NCI-H226 (cell line): ENCODE measurements around the gene KCNAB1.

Experiments
- DNase-seq: peaks from one replicate; pipeline ENCODE4 v3.0.0-alpha.2; 2015

The KCNAB1 gene

DNA sequence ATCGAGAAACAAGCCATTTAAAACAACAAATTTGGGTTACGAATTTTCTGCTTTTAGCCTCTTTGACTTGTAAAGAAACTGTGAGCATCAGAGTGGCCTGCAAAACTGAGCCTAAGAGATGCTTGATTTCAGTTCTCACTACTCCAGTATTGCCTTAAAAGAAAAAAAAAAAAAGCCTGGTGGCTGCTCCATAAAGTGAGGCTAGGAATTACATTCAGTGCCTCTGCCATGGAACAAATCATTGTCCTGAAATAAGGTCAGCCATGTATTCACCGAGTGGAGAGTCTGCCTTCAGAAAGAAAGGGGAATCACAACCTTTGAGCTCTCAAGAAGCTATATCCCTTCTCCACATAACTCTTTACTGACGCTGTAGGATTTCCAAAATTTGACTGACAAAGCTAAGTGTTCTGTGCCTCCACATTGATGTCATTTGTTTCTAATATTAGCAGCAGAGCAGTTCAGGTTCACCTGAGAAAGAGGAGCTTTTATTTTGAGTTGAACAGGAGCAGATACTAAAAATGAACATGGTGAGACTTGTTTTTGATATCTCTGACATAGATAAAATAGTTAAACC is 297.3 kb downstream of the KCNAB1 start:
- DNase-seq: no peak

DNA sequence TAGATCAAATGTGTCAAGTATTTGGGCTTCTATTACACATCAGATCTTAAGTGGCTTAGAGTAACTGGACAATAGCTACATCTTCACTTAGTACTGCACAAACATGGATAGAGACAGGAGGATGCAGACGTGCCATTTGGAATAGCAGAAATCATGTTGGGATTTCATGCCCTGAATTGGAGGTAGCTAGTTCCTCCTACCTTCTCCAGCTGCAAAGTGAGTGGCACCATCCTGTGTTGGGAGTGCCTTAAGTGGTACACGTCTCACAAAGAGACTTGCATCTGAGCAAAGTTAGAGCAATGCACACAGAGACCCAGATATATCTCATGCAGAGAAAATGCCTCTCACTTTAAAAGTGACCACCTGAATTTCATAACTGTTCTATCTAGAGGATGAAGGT is 298.1 kb downstream of the KCNAB1 start:
- DNase-seq: no peak

DNA sequence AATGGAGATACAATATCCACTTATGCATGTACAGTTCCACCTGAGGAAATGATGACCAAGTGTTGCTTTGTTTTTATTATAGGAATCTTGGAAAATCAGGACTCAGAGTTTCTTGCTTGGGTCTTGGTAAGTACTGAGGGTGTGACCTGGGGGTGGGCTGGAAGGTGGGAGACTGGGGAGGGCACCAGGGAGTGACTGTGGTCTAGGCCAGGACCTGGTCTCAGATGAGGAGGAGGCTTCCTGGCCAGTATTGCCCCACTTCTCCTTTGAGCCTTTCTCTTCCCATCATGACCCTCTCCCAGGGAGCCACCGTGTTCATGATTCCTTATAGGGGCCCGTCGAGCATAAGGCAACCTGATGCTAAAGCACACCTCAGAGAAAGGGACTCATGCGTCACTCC is 301.2 kb downstream of the KCNAB1 start:
- no peak for DNase-seq

DNA sequence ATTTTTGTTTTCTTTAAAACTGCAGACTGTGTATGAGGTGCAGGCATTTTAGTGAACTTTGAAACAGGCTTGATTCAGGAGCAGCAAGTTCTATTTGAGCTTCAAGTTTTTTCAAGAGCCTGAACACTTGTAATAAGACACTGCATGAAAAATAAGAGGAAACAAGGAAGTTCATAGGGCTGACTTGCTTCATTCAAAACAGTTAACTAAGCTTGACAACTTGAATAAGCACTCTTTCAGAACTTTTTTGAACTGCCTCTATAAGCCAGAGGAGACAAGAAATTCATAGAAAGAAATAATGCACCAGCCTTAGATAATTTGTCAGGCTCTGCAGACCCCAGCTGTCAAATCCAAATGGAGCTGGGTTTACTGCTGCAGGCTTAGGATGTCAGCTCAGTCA is 304.4 kb downstream of the KCNAB1 start:
- no peak for DNase-seq

DNA sequence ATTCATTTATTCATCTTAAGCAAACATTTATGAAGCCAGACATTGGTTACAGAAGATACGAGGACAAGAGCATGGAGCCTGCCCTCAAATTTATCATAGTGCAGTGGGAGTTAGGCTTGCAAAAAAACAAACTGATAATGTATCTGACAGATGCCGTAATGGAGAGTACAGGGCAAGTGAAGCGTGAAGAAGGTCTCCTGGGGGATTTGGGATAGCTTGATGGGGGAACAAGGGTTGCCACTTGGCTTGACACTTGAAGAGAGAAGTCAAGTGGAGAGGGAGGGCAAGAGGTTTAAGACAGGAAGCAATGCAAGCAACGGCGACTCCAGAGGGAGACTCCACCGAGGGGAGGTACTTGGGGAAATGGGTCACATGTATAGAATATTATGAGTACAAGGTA is 305.3 kb downstream of the KCNAB1 start:
- no peak for DNase-seq

DNA sequence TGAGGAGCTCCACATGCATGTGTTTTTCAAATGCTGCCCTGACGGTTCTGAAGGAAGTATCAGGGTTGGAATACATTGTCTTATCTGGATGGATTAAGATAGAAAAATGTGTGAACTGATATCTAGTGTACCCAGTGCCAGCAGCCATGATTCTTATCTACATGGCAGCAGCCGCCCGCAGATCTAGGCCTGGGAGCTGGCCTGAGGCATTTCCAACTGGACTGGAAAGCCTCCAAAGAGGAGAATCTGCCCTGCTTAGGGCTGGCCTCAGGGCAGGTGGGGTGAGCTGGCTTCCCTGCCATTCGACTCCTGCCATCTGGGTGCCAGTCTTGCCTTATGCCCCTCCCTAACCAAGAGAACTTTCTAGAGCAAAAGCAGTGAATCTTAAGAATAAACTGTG is 308.7 kb downstream of the KCNAB1 start:
- DNase-seq: peak; percentile 54

DNA sequence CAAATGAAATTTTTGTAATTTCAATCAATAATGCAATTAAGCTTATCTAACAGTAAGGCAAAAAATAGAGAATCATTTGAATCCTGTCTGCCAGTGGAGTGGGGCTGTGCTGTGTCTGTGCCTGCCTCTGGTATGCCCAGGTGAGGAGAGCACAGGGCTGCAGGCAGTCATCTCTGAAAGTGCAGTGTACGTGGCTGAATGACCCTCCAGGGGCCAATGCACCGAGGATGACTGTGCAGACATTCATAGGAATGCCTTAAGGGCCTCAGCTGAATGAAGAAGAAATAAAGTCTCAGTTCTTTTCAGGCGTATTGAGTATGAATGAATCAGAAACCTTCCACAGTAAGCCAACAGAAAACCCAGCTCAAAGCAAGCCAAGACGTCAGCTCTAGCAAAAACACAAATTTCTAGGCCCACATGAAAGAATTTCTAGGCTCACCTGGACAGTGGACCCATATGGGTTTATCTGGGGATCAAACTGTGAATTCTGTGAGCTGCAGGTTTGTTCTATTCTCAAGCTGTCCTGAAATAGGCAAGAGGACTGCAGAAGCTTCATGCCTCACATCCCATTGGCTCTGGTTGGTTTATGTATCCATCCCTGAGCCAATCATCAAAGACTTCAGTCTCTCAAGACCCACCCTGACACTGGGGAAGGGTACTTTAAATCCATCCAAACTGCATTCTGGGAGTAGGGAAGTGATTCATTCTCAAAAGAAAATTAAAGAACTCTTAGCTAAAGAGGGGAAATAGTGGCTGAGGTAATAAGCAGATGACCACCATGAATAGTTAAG is 311.2 kb downstream of the KCNAB1 start:
- no peak for DNase-seq

DNA sequence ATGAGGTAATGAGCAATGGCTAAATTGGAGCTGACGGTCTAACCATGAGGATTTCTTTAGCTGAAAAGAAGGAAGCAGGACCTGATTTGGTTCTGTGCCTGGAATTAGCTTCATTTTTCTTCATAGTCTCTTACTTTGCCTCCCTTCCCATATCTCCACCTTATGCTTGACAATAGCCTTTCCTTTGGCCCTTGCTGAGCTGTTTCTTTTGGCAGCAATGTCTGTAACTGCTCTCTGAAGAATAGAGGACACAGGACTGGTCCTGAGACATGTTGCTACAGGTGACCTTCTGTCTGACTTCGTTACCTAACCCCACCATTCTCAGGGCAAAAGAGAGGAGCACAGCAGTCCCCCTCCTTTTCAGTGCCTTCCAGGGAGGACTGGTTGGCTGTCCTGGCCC is 312.2 kb downstream of the KCNAB1 start:
- DNase-seq: no peak

DNA sequence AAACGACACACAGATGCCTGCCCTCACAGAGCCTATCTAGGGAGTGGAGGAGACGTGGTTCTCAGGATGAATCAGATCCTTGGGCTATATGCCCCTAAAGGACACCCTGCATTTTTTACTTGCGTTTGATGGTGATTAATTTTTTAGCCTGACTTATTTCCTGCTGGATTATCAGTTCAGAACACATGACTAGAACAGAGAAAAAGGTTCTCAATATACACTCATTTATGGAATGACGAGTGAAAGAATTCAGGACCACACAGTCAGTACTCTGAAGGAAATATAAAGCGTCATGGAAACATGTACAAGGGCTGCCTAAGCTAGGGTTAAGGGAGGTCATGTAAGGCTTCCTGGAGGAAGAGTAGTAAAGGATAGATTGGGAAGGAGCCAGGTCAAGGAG is 312.8 kb downstream of the KCNAB1 start:
- peak; percentile 79 for DNase-seq

DNA sequence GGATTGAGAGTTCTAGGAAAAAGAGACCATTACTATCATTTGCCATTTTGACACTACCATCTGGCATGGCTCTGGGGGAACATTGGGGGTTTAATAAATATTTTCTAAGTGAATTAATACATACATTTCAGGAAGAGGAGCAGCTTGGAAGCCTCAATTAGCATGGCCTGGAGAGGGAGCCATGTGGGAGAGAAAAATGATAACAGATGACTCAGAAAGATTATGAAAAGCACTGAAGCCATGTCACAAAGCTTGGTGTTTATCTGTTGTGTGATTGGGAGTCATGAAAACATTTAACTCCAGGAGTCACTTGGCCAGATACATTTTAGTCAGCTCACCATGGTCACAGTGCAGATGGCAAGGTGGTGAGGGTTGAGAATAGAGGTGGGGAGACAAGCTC is 313.5 kb downstream of the KCNAB1 start:
- peak; percentile 29 for DNase-seq

DNA sequence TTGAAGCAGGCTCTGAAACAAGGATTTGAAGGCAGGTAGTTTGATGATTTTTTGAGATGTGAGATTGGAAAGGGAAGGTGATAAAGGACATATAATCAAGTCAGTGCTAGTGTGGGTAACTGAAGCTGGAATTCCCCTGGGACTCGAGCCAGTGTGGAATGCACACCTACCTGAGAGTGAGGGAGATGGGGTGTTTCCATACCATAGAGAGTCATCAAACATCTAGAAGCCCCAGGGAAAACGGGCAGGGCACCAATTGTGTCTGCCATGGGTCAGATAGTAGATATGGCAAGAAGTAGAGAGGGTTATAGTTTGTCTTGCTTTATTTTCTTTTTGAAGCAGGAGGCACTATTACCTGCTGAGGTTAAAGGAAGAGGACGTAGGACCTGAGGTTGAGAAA is 314.5 kb downstream of the KCNAB1 start:
- peak; percentile 48 for DNase-seq

DNA sequence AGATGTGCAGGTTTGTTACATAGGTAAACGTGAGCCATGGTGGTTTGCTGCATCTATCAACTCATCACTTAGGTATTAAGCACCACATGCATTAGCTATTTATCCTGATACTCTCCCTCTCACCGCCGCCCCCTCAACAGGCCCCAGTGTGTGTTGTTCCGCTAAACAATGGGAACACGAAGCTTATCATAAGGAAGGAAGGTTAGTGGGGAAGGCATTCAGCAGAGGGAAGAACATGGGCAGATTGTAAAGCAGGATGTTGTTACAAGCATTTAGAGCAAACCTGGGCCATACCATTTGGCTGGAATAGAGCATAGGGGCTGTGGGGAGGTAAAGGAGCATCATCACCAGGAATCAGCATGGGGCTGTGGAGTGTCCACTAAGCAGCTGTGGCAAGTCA is 322.7 kb downstream of the KCNAB1 start:
- DNase-seq: no peak

DNA sequence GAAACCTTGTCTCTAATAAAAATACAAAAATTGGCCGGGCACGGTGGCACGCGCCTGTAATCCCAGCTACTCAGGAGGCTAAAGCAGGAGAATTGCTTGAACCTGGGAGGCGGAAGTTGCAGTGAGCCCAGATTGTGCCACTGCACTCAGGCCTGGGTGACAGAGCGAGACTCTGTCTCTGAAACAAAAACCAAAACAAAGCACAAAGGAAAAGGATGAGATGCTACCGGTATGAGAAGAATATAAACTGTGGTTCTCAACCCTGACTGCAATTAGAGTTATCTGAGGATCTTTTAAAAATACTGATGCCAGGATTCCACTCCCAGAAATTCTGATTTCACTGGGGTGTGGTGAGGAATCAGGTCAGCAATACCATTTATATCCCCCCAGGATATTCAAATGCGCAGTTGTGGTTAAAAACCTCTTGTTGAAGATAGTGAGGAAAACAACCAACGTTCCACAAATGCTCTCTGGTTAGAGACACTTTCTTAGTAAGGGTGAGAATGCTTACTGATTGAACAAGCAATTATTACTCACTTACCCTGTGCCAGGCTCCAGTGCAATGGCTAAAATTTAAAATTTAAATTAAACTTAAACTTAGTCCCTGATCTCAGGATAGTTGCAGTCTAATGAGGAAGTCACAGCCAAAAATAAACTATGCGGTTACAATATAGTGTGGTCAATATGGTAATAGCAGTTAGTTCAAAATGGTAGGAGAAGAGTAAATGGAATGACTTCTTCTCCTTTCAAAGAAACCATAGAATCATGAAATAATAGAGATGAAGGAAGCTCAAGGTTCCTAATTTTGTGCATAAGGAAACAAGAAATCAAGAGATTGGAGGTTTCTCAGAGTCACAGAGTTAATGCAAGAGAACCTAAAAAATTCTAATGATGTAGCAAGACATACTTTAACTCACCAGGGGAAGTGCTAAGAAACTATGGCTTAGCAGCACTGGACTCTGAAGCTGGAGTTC is 325.0 kb downstream of the KCNAB1 start:
- no peak for DNase-seq

DNA sequence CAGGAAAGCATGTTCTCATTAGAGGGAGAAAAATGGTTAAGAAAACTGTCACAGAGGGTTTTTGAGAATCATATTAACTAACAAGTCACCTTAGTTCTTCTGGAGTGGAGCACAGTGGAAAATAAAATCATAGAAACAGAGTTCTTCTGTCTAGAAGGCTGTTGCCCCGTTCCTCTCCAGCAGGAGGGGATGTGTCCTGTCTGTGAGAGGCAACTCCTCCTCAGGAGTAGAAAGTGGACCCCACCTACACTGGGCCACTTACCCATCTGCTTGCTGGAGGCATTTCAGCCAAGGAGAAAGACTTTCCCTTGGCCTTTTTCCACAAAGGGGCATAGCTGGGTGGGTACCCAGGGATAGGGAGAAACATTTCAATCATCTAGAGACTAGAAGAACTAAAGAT is 327.9 kb downstream of the KCNAB1 start:
- DNase-seq: no peak

DNA sequence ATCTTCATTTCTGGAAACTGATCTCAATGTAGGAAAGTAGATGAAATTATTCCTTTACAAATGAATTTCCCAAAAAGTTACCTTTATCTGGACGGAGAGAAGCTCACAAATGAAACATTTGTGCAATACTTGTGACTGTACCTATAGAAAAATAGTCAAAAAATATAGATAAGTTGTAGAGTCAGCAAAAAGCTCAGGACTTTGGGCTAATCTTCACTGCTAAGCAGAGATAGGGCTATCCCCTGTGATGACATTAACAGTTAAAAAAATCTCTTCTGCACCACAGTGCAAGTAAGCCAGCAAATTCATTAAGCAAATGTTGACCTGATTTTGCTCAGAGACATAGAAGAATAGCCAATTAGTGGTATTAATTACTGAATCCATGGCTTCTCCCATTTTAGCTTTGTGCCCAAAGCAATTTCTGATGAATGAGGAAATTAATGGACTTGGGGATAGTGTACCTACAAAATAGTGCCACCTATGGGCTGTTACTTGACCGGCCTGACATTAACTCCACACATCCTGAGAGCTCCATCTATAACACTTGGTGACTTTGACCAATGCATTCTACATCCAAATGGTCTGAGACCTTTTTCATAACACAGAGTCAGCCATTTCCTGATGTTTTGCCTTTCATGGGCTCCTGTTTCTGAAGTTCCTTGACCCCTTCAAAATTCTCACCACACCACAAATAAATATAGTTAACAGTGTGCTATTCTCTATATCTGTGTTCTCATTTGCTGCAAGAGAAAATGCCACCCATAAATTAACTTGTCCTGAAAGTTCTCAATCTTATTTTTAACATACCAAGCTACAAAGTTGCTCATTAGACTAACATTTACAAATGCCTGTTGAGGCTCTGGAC is 329.6 kb downstream of the KCNAB1 start:
- no peak for DNase-seq

DNA sequence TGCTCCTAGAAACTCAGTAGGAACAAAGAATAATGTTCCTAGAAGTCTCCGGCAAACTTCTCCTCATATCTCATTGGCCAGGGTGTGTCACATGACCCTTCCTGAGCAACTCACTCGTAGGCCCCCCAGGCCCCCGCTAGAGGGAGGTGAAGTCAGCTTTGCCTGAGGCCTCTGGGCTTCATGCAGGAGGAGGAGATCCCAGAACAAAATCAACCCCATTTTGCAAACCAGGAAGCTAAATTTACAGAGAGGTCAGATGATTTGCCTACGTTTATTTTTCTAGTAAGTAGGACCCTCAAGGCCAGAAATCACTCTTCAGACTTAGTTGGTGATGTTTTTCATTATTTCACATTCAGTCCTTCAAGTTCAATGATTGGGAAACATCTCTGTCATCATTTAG is 335.5 kb downstream of the KCNAB1 start:
- DNase-seq: no peak

DNA sequence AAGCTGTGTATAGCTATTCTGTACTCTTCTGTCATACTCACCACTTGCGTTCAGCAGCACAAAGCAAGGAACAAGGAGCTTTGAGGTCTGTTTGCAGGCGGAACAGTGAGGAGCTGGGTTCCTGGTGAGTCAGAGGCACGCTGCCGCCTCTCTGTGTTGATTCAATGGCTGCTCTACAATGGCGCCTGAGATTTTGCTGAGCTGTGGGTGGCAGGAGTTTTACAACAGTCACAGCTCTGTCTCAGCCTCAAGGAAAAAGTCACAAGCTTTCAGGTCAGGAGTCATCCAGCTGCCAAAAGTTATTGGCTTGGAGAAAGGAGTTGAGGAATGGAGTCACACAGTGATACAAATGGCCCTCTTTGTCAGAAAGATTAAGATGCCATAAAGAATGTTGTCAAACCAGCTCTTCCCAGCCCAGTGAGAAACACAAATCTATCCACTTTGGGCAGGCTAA is 336.4 kb downstream of the KCNAB1 start:
- no peak for DNase-seq

DNA sequence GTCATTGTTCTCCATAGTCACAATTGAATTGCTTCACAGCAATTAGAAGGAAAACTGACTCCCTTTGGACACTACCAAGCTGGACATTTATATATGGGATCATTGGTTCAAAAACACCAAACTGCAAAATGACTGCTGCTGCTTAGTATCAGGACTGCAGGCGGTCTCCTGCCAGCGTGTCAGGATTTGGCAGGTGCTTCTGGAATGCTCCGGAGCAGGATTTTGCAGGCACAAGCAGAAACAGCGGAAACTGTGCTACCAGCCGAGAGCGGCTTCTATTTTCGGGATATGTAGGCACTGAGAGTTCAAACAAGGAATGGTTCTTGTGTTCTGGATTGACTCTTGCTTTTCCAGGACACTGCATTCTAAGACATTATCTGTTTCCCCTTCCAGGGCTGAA is 339.1 kb downstream of the KCNAB1 start:
- no peak for DNase-seq

DNA sequence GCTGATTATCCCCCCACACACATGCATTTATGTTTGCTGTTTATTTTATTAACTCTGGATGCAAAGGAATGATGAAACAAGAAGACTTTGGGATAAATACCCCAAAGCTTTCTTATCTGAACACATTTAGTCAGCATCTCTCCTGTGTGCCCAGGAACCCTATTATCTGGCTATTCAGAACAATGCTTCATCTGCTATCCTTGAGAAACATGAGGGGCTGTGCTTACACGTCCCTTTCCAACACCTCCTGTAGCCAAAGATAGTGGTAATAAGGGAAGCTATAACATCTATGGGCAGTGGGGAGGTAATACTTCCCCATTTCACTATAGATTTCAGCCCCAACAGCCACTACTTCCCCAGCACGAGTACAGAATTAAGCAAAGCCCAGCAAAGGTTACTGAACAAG is 339.8 kb downstream of the KCNAB1 start:
- no peak for DNase-seq

DNA sequence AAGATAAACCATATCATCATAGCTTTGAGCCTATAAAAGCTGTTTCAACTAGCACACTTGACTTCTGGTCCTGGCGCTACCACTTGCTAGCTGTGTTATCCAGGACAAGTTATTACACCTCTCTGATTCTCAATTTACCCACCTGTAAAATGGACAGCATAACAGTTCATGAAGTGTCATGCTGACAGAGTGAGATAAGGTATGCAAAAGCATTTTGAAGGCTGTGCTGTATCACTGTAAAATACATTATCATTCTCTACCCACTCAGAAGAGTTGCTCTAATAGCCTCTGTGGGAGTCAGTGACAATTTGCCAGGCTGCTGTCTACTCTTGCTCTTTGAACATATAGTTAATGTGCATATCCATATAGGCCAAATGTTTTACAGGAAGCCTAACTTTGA is 341.5 kb downstream of the KCNAB1 start:
- DNase-seq: no peak

DNA sequence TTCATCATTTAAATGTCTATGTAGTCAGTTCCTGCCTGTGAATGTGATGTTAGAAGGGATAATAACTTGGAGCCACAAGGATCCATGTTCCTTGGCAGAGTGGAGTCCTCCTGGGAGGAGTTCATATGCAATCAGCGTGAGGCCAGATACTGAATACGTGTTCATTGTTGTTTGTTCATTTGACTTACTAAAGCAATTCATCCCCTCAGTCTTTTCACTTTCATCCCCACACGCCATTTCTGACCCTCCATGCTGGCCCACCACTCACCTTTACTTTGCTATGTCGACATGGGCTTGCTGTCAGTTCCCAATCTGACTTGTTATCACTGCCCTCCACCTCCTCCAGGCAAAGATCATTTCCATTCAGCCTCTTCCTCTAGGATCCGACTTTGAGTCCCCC is 342.7 kb downstream of the KCNAB1 start:
- no peak for DNase-seq

DNA sequence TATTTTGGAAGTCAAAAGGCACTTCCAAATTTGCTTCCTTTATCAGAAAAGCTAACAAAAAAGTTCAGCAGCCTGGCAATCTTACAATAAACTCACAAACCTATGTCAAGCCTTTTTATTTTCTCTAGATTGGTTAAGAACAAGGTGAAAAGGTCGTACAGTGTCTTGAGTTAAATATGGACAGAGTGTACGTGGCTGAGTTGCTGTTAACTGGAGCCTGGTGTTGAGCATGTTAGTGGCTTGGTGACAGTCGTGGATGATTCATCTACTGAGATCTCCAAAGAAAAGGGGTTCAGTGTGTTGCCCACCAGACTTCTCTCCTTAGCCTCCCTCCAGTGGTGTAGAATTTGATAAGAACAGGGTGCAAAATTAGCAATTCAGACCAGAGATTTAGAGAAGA is 344.8 kb downstream of the KCNAB1 start:
- no peak for DNase-seq

DNA sequence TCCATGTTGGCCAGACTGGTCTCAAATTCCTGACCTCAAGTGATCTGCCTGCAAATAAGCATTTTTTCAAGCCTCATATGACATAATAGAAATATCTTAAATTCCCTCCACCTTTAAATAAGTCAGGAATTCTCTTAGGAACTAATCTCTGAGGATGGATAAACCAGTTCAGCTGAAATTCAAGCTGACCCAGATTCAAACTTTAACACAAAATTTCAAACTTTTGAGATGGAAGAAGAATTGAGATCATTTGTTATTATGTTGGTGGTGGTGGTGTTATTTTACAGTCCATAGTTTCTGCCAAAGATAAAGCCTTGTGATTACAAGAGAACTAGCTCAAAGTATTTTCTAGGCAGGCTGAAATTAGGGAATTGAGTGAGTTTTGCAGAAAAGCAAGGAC is 349.1 kb downstream of the KCNAB1 start:
- no peak for DNase-seq
